ENCODE results near the gene METTL3. TPM values are rescaled to one million over a fixed set of nuclear protein-coding genes. Genes with fewer than 3 reads are reported as not detected.

The METTL3 gene
- total and polyA plus RNA-seq, 2 of the 8 experiments (the other 6 are each of a cell fraction or from before 2014, with no cell fraction given): 103 to 144 TPM

GRCh38 chr14:21455912-21456667 lies 55.0 kb downstream of the METTL3 start, which contains the start of gene CHD8:
CHD8 (minus strand) TSS chr14:21456123; CDS start chr14:21431643, 24,480 bp downstream.
- Histone ChIP-seq H3K56ac (replicated peaks; ENCODE audit: insufficient read length, low read depth, low read length) (peak within 1 kb of the TSS; percentile 59), H4K5ac (ENCODE audit: insufficient read length, low read depth, low read length) (peak within 1 kb of the TSS; percentile 99), H2BK5ac (ENCODE audit: low read depth, low read length) (peak within 1 kb of the TSS; percentile 98), H3K27me3 (replicated peaks in 1 of 4; ENCODE audit: control insufficient read depth in 3 of 4, extremely low read depth in 1 of 4, insufficient read depth in 3 of 4, low read length in 3 of 4) (no peaks in the 10 kb centered on the region), H3K18ac (ENCODE audit: extremely low read depth, low read length) (peak within 1 kb of the TSS; percentile 97), H3K9ac (replicated peaks in 1 of 4; ENCODE audit: extremely low read depth in 1 of 4, low read depth in 3 of 4, low read length in 3 of 4) (peak within 1 kb of the TSS; percentile 90 to 97 (median 95)), H2AFZ (ENCODE audit: low read length) (peak within 1 kb of the TSS; percentile 87), H2BK12ac (ENCODE audit: low read depth, low read length) (peak within 1 kb of the TSS; percentile 94; the same call in 1 of the 2 replicates), H3K4me3 (ENCODE audit: extremely low read depth in 1 of 4, insufficient read depth in 2 of 4, low read depth in 3 of 4, low read length in 4 of 4) (peak within 1 kb of the TSS; percentile 87 to 98 (median 94)), H4K91ac (replicated peaks; ENCODE audit: insufficient read length, low read length) (peak within 1 kb of the TSS; percentile 97), H3K14ac (ENCODE audit: insufficient read length) (no peak within 1 kb of the TSS), H3K23me2 (ENCODE audit: low read depth, low read length) (peaks cover 7% of the 10 kb centered on the region), H3K4me1 (replicated peaks in 1 of 4; ENCODE audit: control insufficient read depth in 3 of 4, insufficient read depth in 4 of 4, low read length in 3 of 4) (peaks cover 0 to 4% (median 1%) of the 10 kb centered on the region in 4 experiments; a peak in 3 of 7 replicates), H3K27ac (ENCODE audit: low read depth, low read length) (peak within 1 kb of the TSS; percentile 90), H2BK15ac (ENCODE audit: low read length) (peak within 1 kb of the TSS; percentile 99; the same call in 1 of the 2 replicates), H3K36me3 (ENCODE audit: control insufficient read depth in 2 of 4, insufficient read depth in 4 of 4, low read length in 3 of 4) (peaks cover 3 to 19% (median 8%) of the 10 kb centered on the region in 4 experiments; a peak in 6 of 8 replicates), H2BK20ac (ENCODE audit: low read length) (no peak within 1 kb of the TSS), H3K4me2 (ENCODE audit: insufficient read depth in 1 of 2, low read depth in 2 of 2, low read length in 2 of 2) (peak within 1 kb of the TSS; percentile 79 to 98), H4K20me1 (replicated peaks in 1 of 2; ENCODE audit: control insufficient read depth in 1 of 2, insufficient read depth in 2 of 2, low read length in 2 of 2) (peaks cover 2 to 6% of the 10 kb centered on the region in 2 experiments), H3K79me2 (ENCODE audit: control insufficient read depth in 1 of 2, insufficient read depth in 2 of 2, low read length in 2 of 2) (peaks cover 22 to 48% of the 10 kb centered on the region in 2 experiments), H3K4ac (replicated peaks; ENCODE audit: insufficient read length, low read depth, low read length) (peak within 1 kb of the TSS; percentile 100), H4K8ac (ENCODE audit: extremely low read depth, insufficient read depth, low read length) (peak within 1 kb of the TSS; percentile 99; the same call in 1 of the 2 replicates), H2BK120ac (replicated peaks; ENCODE audit: low read depth, low read length) (peak within 1 kb of the TSS; percentile 98), H3K79me1 (ENCODE audit: low read depth, low read length) (no peaks in the 10 kb centered on the region; the same call in 1 of the 2 replicates), H3K9me3 (ENCODE audit: insufficient read depth in 2 of 2, low read depth in 1 of 2, low read length in 1 of 2) (no peaks in the 10 kb centered on the region), H2AK5ac (ENCODE audit: low read depth, low read length) (peak within 1 kb of the TSS; percentile 60; the same call in 1 of the 2 replicates), H3K23ac (ENCODE audit: insufficient read length) (no peak within 1 kb of the TSS)
- CTCF ChIA-PET (ENCODE audit: partially characterized antibody): interaction anchor here (0.5 to 3.7 kb wide), 19 partner anchors 9 to 267 kb away, joined by 3 to 16 read pairs (median 4); partner anchors contain the start of gene TOX4
- FAIRE-seq: peak; percentile 99
- DNase-seq (ENCODE audit: low read depth in 1 of 2, low spot score in 2 of 2): peak; percentile 98 to 100
- WGBS, 2 experiments (ENCODE audit: extremely low coverage in 1 of 2, insufficient coverage in 1 of 2, insufficient read length in 1 of 2, insufficient replicate concordance in 2 of 2, low coverage in 1 of 2, low lambda C conversion rate in 2 of 2, missing lambda C conversion rate in 1 of 2): 4% methylated on average over 36 of the region's 36 CpGs; no CpG with 5 or more reads in 1 of the 2 experiments
- POLR2A ChIA-PET (ENCODE audit: partially characterized antibody): interaction anchor here (0.6 to 4.0 kb wide), 14 partner anchors 9 to 444 kb away, joined by 3 to 62 read pairs (median 4); no protein-coding TSS in a partner anchor
- peak; percentile 78 for TF ChIP-seq PHF8 (conservative IDR thresholded peaks at IDR 0.05; ENCODE audit: low read depth, low read length)
- TF ChIP-seq SP1 (IDR thresholded peaks at IDR 0.05; ENCODE audit: low read depth, low read length): peak; percentile 90; the same call in 1 of the 2 replicates
- peak; percentile 81 for TF ChIP-seq RBBP5 (IDR thresholded peaks at IDR 0.05; ENCODE audit: borderline replicate concordance, low read depth, low read length)
- TF ChIP-seq SP4 (IDR thresholded peaks at IDR 0.05; ENCODE audit: low read length): peak; percentile 63; the same call in 1 of the 2 replicates
- no peak for TF ChIP-seq POU5F1 (IDR thresholded peaks at IDR 0.05; ENCODE audit: low read depth, low read length)
- no peak for TF ChIP-seq TCF12 (IDR thresholded peaks at IDR 0.05; ENCODE audit: low read depth, low read length)
- peak; percentile 71 for TF ChIP-seq ASH2L (IDR thresholded peaks at IDR 0.05; ENCODE audit: low read length)
- peak in 1 of 2 experiments; percentile 64; a peak in 2 of 4 replicates for TF ChIP-seq SIN3A (conservative IDR thresholded peaks at IDR 0.05 in 1 of 2, IDR thresholded peaks at IDR 0.05 in 1 of 2; ENCODE audit: low read depth in 1 of 2, low read length in 2 of 2)
- peak; percentile 97 for TF ChIP-seq YY1 (IDR thresholded peaks at IDR 0.05; ENCODE audit: low read depth, low read length)
